Fibroblast of lung (primary cell): ENCODE results near the gene PRKRA. TPM values are rescaled to one million over a fixed set of nuclear protein-coding genes. Genes with fewer than 3 reads are reported as not detected.
A peak's percentile ranks its signal among the peaks of the same experiment; 100 is the strongest.

Experiments used
- DNase-seq, 2 donors: peaks; one replicate each; pipeline versions ENCODE4 v3.0.0 to v3.0.0-alpha.2; 2010; ENCODE audit warnings: low read depth in 2 of 2
- H2AFZ ChIP-seq: 2 replicates; pipeline ENCODE4 v1.5.1; 2012; ENCODE audit warnings: low read length, control low read depth, inconsistent platforms
- H3K27ac ChIP-seq: 2 replicates; pipeline ENCODE4 v1.5.1; 2011; ENCODE audit warnings: low read length, control low read depth; ENCODE audit not compliant: insufficient read depth
- H3K27me3 ChIP-seq: 2 replicates; pipeline ENCODE4 v1.5.1; 2011; ENCODE audit warnings: mild to moderate bottlenecking, low read length; ENCODE audit not compliant: control insufficient read depth, insufficient read depth
- H3K36me3 ChIP-seq: 2 replicates; pipeline ENCODE4 v1.5.1; 2011; ENCODE audit warnings: low read length; ENCODE audit not compliant: control insufficient read depth, insufficient read depth
- H3K4me1 ChIP-seq: 2 replicates; pipeline ENCODE4 v1.5.1; 2011; ENCODE audit warnings: low read length; ENCODE audit not compliant: control insufficient read depth, insufficient read depth; ENCODE audit errors: extremely low read depth
- H3K4me2 ChIP-seq: 2 replicates; pipeline ENCODE4 v1.5.1; 2011; ENCODE audit warnings: low read length, control low read depth; ENCODE audit not compliant: insufficient read depth; ENCODE audit errors: extremely low read depth
- H3K4me3 ChIP-seq, 4 experiments: fragments of 200-600 bp in 1 of 4; sonication (generic) in 1 of 4; replicated peaks in 1 of 4; 2 replicates each; pipeline ENCODE4 v1.5.1; 2011 to 2016; ENCODE audit warnings: low read length in 4 of 4, low read depth in 3 of 4, mild to moderate bottlenecking in 3 of 4, control low read depth in 2 of 4, inconsistent platforms in 1 of 4, mixed read lengths in 1 of 4; ENCODE audit not compliant: insufficient read depth in 1 of 4; ENCODE audit errors: control extremely low read depth in 1 of 4
- H3K79me2 ChIP-seq: 2 replicates; pipeline ENCODE4 v1.5.1; 2012; ENCODE audit warnings: mild to moderate bottlenecking, low read length, inconsistent platforms; ENCODE audit not compliant: control insufficient read depth, insufficient read depth
- H3K9ac ChIP-seq: 2 replicates; pipeline ENCODE4 v1.5.1; 2011; ENCODE audit warnings: mild to moderate bottlenecking, low read length, control low read depth; ENCODE audit not compliant: insufficient read depth
- H3K9me3 ChIP-seq: 2 replicates; pipeline ENCODE4 v1.5.1; 2012; ENCODE audit warnings: low read depth, low read length; ENCODE audit not compliant: control insufficient read depth, insufficient read depth
- H4K20me1 ChIP-seq: 2 replicates; pipeline ENCODE4 v1.5.1; 2011; ENCODE audit warnings: low read length; ENCODE audit not compliant: control insufficient read depth, insufficient read depth; ENCODE audit errors: extremely low read depth
- CTCF ChIP-seq, 2 donors: IDR thresholded peaks in 1 of 2; conservative IDR thresholded peaks in 1 of 2; 1 replicate in 1 of 2; 2 replicates in 1 of 2; pipeline ENCODE4 v1.5.1; 2011 to 2012; ENCODE audit warnings: low read length in 2 of 2, control low read depth in 1 of 2, inconsistent platforms in 1 of 2, low read depth in 1 of 2, mild to moderate bottlenecking in 1 of 2
- EZH2 ChIP-seq: IDR thresholded peaks from 2 replicates; pipeline ENCODE4 v1.5.1; 2012; ENCODE audit warnings: low read length, control low read depth, mild to moderate bottlenecking; ENCODE audit errors: missing control alignments
- polyA plus RNA-seq, 2 donors: library from polyadenylated mRNA; depleted of rRNA in 1 of 2; stranded (reverse) in 1 of 2; unstranded in 1 of 2; fragments of >200 nt; gene quantifications; 2 replicates each; pipeline ENCODE4 v1.2.1, GENCODE V29; 2011 to 2012; ENCODE audit warnings: missing spikeins in 1 of 2
- total RNA-seq: library from RNA; depleted of rRNA; stranded (reverse); fragments of >200 nt; gene quantifications from 2 replicates; pipeline ENCODE4 v1.2.1, GENCODE V29; 2014

Gene PRKRA
- total and polyA plus RNA-seq, 2 donors (not counting 1 experiment from before 2014, with no cell fraction given): 40.5 to 54.6 TPM

- DNase-seq: no peak
- Histone ChIP-seq H3K79me2 (no peaks in the 10 kb centered on the region), H3K4me2 (no peak overlapping the region), H4K20me1 (no peaks in the 10 kb centered on the region), H2AFZ (no peak overlapping the region), H3K4me3 (no peak overlapping the region), H3K9ac (no peak overlapping the region), H3K4me1 (no peaks in the 10 kb centered on the region), H3K27me3 (no peaks in the 10 kb centered on the region), H3K27ac (no peak overlapping the region), H3K9me3 (no peaks in the 10 kb centered on the region), H3K36me3 (no peaks in the 10 kb centered on the region)
- TF ChIP-seq CTCF (conservative IDR thresholded peaks at IDR 0.05 in 1 of 2, IDR thresholded peaks at IDR 0.05 in 1 of 2; ENCODE audit: low read depth in 1 of 2, low read length in 2 of 2): no peak
- TF ChIP-seq EZH2: no peak
These were observed 28.9 kb downstream of the PRKRA start for GRCh38 chr2:178422097-178422496.

GRCh38 chr2:178420463-178420999 is 30.4 kb downstream of the PRKRA start:
- no peak for DNase-seq
- no peaks in the 10 kb centered on the region for H3K4me1 ChIP-seq
- no peaks in the 10 kb centered on the region for H3K9me3 ChIP-seq
- no peak overlapping the region for H3K4me3 ChIP-seq
- no peak overlapping the region for H3K27ac ChIP-seq
- H3K79me2 ChIP-seq: no peaks in the 10 kb centered on the region
- no peaks in the 10 kb centered on the region for H3K36me3 ChIP-seq
- TF ChIP-seq EZH2: no peak
- TF ChIP-seq CTCF (conservative IDR thresholded peaks at IDR 0.05 in 1 of 2, IDR thresholded peaks at IDR 0.05 in 1 of 2; ENCODE audit: low read depth in 1 of 2, low read length in 2 of 2): no peak
- no peak overlapping the region for H2AFZ ChIP-seq
- H4K20me1 ChIP-seq: no peaks in the 10 kb centered on the region
- H3K9ac ChIP-seq: no peak overlapping the region
- H3K4me2 ChIP-seq: no peak overlapping the region
- H3K27me3 ChIP-seq: no peaks in the 10 kb centered on the region

DNA sequence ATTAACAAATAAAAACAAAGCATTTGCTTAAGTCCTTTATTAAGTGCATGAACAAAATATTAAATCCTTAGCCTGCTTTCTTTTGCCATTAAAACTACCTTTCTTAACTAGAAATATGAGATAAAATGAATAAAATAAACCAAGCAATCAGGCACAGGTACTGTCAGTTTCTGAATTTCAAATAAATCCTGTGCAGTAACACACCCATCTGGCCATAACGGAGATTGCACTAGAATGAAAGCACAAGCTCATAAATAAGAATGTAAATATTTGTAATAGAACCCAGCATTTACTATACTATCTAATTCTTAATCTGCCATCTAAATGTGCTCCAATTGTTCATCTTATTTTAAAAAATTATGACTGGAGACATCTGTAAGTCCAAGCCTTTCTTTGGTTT is 31.9 kb downstream of the PRKRA start:
- Histone ChIP-seq H3K4me1 (peaks cover 3% of the 10 kb centered on the region), H3K79me2 (no peaks in the 10 kb centered on the region), H3K27ac (no peak overlapping the region), H3K4me2 (no peak overlapping the region), H3K36me3 (no peaks in the 10 kb centered on the region), H3K27me3 (no peaks in the 10 kb centered on the region), H4K20me1 (no peaks in the 10 kb centered on the region), H3K9ac (no peak overlapping the region), H2AFZ (no peak overlapping the region), H3K9me3 (no peaks in the 10 kb centered on the region), H3K4me3 (no peak overlapping the region)
- peak in 1 of 2 donors; percentile 59 for DNase-seq
- TF ChIP-seq CTCF (conservative IDR thresholded peaks at IDR 0.05 in 1 of 2, IDR thresholded peaks at IDR 0.05 in 1 of 2; ENCODE audit: low read depth in 1 of 2, low read length in 2 of 2) (peak; percentile 20 to 41), EZH2 (no peak)
